GM18858 (cell line): ENCODE measurements around the gene HIGD2B.
"Not testable (repeated sequence)": the region's sequence is repeated elsewhere in the genome, so short reads cannot be mapped to it uniquely, and the experiment has no call there.

ENCODE experiments used
- ATAC-seq: cut with Tn5 transposase; IDR thresholded peaks from one replicate; pipeline ENCODE4 v1.9.1; 2021; ENCODE audit not compliant: unreplicated experiment

HIGD2B gene, protein sequence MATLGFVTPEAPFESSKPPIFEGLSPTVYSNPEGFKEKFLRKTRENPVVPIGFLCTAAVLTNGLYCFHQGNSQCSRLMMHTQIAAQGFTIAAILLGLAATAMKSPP

DNA sequence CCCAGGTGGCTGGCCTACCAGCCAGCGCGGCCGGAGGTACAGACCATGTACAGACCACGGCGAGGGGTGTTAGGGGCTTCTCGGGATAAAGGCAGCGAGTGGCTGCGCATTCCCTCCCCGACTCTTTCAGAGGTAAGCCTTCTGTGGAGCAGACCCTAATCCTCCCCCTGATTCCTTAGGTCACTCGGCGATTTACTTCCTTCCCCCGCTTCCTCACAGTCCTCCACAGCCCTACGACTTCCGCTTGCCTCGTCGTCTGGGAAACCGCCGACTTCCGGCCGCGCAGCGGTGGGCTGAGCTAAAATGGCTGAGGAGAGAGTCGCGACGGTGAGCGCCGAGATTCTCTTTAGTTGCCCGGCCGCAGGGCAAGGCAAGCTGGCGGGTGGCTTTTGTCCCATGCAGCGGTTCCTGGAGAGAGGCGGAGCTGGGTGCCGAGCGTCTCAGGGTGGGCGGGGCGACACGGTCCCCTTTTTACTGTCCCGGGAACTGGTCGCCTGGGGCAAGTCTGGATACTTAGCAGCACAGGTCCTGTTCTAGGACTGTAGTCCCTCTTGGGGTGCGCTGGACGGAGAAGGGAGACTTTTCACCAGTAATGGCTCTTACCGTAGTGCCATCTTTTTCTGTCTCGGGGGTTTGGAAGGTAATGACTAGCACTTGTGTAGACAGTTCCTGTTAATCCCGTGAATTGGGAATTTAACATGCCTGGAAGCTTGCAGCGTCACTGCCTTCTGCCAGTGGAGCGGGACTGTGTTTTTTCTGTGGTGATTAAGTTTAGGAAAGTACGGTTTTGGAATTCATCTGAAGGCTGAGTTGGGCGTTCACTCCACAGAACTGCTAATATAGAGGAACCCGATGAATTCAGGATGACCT lies at the start of gene HIGD2B, which contains the start of gene BBS4:
TSS of gene HIGD2B (minus strand) at position 258 of the 870 bp plus-strand sequence. CDS start 9,808 bp downstream, outside the sequence.
TSS of gene BBS4 (plus strand) at position 283 of the 870 bp plus-strand sequence. CDS start at position 304, 21 bp downstream.
- ATAC-seq, result peak; percentile 76

DNA sequence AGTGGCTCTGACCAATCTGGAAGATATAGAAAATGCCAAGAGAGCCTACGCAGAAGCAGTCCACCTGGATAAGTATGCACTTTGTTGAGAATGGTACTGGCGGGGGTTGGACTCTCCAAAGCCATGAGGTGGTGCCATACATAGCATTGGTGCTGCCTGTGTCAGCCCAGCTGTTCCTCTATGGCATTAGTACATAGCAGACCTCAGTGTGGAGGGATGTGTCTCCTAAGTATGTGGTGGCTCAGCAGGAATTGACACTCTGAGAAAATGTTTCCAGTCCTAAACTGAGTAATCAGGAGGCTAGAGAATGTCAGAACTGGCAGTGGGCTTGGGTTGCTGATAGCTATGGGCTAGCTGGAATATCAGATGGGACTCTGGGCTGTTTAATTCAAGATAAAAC lies 49.1 kb upstream of the HIGD2B start:
- no peak for ATAC-seq

DNA sequence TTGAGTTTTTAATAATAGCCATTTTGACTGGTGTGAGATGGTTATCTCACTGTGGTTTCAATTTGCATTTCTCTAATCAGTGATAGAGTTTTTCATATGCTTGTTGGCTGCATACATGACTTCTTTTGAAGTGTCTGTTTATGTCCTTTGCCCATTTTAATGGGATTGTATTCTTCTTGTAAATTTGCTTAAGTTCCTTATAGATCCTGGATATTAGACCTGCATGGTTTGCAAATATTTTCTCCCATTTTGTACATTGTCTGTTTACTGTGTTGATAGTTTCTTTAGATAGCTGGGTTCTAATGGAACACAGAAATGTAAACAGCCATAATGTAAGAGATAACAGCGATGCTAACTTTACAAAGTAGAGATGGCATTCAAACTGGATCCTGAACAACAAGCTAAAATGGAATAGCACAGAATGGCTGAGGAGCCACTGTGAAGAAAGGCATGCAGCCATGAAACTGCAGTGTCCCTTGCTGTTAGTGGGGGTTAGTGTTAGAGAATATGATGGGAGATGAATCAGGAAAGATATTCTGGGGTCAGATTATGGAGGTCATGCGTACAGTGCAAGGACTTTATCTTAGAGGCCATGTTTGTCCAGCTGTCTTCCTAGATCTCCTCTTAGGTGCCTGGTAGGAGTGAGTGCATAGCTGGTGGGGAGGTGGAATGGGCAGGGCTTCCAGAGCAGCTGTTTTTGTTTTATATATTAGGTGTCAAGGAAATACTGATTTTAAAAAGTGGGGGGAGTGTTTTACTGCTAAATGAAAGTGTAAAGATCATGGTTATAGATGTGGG lies 48.2 kb upstream of the HIGD2B start:
- ATAC-seq, result no peak

DNA sequence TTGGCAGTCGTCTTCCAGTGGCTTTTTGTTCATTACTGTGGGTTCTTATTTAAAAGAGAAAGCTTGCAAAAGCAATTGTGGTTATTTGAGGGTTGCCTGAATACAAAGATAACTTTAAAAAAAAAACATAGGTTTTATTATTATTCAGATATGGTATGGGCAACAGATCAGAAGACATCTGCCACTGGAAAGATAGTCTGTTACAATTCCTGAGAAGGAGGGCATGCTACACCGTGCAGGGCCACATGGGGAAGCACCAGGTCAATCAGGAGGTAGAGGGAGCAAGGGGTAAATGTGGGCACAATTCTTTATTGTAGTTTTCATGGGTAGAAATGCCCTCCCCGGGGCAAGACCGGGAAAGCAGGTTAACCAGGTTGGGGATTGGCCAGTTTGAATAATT lies 46.5 kb upstream of the HIGD2B start:
- no peak for ATAC-seq

- no peak for ATAC-seq
Measured at GRCh38 chr15:72732086-72732485, 46.1 kb upstream of the HIGD2B start.

- no peak for ATAC-seq
Measured at GRCh38 chr15:72728821-72729220, 42.8 kb upstream of the HIGD2B start.

DNA sequence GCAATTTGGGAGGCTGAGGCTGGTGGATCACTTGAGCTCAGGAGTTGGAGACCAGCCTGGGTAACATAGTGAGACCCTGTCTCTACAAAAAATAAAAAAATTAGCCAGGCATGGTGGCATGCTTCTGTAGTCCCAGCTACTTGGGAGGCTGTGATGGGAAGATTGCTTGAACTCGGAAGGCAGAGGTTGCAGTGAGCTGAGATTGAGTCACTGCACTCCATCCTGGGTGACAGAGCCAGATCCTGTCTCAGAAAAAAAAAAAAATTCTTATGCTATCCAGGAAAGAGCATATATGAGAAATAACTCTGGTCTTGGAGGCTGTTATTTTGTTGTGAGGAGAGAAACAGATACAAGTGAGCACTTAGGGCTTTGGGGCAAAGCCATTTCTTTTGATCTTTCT lies 42.3 kb upstream of the HIGD2B start:
- not testable (repeated sequence) for ATAC-seq

GRCh38 chr15:72727154-72727553 lies 41.2 kb upstream of the HIGD2B start:
- no peak for ATAC-seq

- ATAC-seq, result not testable (repeated sequence)
Measured at GRCh38 chr15:72725851-72726250, 39.9 kb upstream of the HIGD2B start.

GRCh38 chr15:72725446-72725845 lies 39.5 kb upstream of the HIGD2B start:
- ATAC-seq, result no peak

DNA sequence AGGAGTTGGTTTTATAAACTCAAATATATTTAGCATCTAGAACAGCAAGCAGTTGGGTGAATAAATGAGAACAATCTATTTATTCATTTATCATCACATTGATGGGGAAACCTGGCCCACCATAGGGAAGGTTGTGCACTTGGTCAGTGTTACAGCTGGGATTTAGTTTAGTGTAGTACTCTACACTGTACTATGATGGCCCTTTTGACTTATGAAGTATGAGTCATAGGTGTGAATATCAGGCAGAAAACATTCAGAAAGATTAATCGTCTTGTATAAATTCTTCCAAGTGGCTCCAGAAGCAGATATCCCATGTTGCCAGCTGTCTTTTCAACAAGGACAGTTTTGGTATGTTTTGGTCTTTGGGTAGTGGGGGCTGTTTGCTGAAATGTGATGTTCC lies 38.0 kb upstream of the HIGD2B start:
- no peak for ATAC-seq

GRCh38 chr15:72722071-72722696 lies 36.2 kb upstream of the HIGD2B start:
- ATAC-seq, result no peak

- ATAC-seq, result not testable (repeated sequence)
Measured at GRCh38 chr15:72708551-72709303, 22.7 kb upstream of the HIGD2B start.

- ATAC-seq, result no peak
Measured at GRCh38 chr15:72706266-72706665, 20.3 kb upstream of the HIGD2B start.

DNA sequence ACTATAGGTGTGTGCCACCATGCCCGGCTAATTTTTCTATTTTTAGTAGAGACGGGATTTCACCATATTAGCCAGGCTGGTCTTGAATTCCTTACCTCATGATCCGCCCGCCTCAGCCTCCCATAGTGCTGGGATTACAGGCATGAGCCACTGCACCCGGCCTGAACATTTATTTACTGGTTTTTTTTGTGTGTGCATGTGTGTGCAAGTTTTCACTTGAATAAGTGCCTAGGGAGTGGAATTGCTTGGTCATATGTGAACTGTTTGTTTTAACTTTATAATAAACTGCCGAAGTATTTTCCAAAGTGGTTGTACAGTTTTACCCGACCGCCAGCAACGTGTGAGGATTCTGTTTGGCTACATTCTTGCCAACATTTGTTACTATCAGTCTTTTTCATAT lies 14.1 kb upstream of the HIGD2B start:
- ATAC-seq, result no peak

GRCh38 chr15:72698938-72699337 lies 13.0 kb upstream of the HIGD2B start:
- ATAC-seq, result no peak

- no peak for ATAC-seq
Measured at GRCh38 chr15:72690938-72691337, 5.0 kb upstream of the HIGD2B start.

DNA sequence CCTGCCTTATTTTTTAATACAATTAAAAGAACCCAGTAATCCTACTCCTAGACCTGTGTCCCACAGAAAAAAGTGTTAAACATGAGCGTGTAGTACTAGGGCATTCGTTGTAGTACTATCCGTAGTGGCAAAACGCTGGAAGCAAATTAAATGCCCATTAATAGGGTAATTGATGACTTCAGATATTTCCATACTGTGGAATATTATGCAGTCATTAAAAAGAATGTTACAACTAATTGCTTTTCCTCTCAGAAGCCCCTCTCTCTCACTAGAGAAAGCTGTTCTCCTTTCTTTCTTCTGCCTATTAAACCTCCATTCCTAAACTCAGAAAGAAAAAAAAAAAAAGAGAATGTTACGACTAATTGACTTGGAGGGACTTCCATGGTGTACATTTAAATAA lies 2.7 kb upstream of the HIGD2B start:
- no peak for ATAC-seq

DNA sequence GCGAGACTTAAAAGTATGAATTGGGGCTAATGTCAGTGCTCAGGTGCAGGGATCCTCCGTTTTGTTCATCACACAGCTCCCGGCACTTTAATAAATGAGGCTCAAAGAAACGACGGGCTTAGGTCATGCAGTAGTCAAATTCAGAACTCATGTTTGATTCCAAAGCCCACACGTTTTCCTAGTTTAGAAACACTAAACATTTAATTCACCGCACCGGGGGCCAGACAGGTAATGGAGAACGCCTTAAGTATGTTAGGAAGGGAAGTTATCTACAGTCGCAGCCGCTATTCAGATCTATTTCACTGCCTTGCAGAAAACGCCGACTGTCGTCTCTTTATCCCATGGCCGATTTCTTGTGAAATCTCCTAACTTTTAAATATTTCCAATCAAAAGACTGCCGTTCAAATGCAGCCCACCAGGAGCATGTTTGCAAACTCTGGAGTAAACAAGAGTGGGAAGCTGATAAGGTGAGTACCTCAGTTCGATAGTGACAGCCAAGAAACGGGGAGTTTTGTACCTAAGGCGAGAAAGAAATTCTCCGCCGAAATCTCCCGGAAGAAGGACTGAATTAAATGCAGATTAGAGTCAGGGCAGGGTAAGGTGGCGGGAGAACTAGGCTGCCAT lies 569 bp downstream of the HIGD2B start:
- ATAC-seq, result no peak

DNA sequence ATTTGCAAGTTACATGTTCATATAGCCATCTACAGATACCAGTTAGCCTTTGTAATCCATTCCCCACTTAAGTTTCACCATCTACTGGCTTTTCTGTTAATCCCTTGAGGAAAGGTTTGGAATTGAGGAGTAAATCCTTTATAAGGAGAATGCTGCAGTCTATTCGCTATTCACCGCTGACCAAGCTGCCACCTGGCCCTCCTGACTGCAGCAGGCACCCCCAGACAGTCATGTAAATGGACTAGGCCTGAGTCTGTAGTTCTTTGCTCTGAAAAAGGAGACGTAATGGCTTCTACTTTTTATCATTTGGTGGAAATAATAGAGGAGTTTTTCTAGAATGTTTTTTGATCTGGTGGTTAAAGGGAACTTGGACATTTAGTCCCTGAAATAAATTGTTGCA lies 3.2 kb downstream of the HIGD2B start:
- ATAC-seq, result no peak
